ENCODE measurements around the gene CCR5. TPM values are rescaled to one million over a fixed set of nuclear protein-coding genes. Genes with fewer than 3 reads are reported as not detected.
"Not testable (repeated sequence)": the region's sequence is repeated elsewhere in the genome, so short reads cannot be mapped to it uniquely, and the experiment has no call there.

CCR5 gene
- total RNA-seq, 1 experiment from 2014 or later = not detected

GRCh38 chr3:46383951-46384330 is 13.2 kb downstream of the CCR5 start:
- no peak for DNase-seq (ENCODE audit: low read depth)

GRCh38 chr3:46386205-46386604 is 15.5 kb downstream of the CCR5 start:
- peak; percentile 92 for DNase-seq (ENCODE audit: low read depth)

GRCh38 chr3:46388847-46389246 is 18.1 kb downstream of the CCR5 start:
- DNase-seq (ENCODE audit: low read depth) = not testable (repeated sequence)

GRCh38 chr3:46389306-46389705 is 18.6 kb downstream of the CCR5 start:
- no peak for DNase-seq (ENCODE audit: low read depth)

- not testable (repeated sequence) for DNase-seq (ENCODE audit: low read depth)
Measured at GRCh38 chr3:46391526-46391925, 20.8 kb downstream of the CCR5 start.

GRCh38 chr3:46393011-46393410 is 22.3 kb downstream of the CCR5 start:
- no peak for DNase-seq (ENCODE audit: low read depth)

GRCh38 chr3:46393554-46394434 is 23.0 kb downstream of the CCR5 start:
- DNase-seq (ENCODE audit: low read depth) = no peak

GRCh38 chr3:46395210-46395661 is 24.5 kb downstream of the CCR5 start:
- no peak for DNase-seq (ENCODE audit: low read depth)

GRCh38 chr3:46395766-46396530 is 25.2 kb downstream of the CCR5 start:
- DNase-seq (ENCODE audit: low read depth) = peak; percentile 38

- DNase-seq (ENCODE audit: low read depth) = no peak
Measured at GRCh38 chr3:46397111-46397510, 26.4 kb downstream of the CCR5 start.

GRCh38 chr3:46398186-46398955 is 27.6 kb downstream of the CCR5 start:
- no peak for DNase-seq (ENCODE audit: low read depth)

- no peak for DNase-seq (ENCODE audit: low read depth)
Measured at GRCh38 chr3:46399098-46399497, 28.4 kb downstream of the CCR5 start.

GRCh38 chr3:46399557-46399956 is 28.8 kb downstream of the CCR5 start:
- DNase-seq (ENCODE audit: low read depth) = no peak

- peak; percentile 89 for DNase-seq (ENCODE audit: low read depth)
Measured at GRCh38 chr3:46400000-46400734, 29.4 kb downstream of the CCR5 start.

- no peak for DNase-seq (ENCODE audit: low read depth)
Measured at GRCh38 chr3:46400846-46401245, 30.1 kb downstream of the CCR5 start.

GRCh38 chr3:46401579-46401978 is 30.8 kb downstream of the CCR5 start:
- no peak for DNase-seq (ENCODE audit: low read depth)

GRCh38 chr3:46402902-46403301 is 32.2 kb downstream of the CCR5 start:
- not testable (repeated sequence) for DNase-seq (ENCODE audit: low read depth)

- DNase-seq (ENCODE audit: low read depth) = no peak
Measured at GRCh38 chr3:46405301-46406019, 34.7 kb downstream of the CCR5 start.

- DNase-seq (ENCODE audit: low read depth) = no peak
Measured at GRCh38 chr3:46406443-46406787, 35.7 kb downstream of the CCR5 start.

GRCh38 chr3:46406788-46407611 is 36.3 kb downstream of the CCR5 start, which contains the start of the genes CCR5AS and CCRL2:
Gene CCR5AS, minus strand, starts transcription at chr3:46407066.
Gene CCRL2, plus strand, starts transcription at chr3:46407259. Its CDS starts 821 bp downstream, at chr3:46408080.
- DNase-seq (ENCODE audit: low read depth) = peak; percentile 84
